Calu3 (cell line): ENCODE measurements around the gene PEX12. TPM values are rescaled to one million over a fixed set of nuclear protein-coding genes. Genes with fewer than 3 reads are reported as not detected.

Source experiments
- BruUV-seq: library from RNA; stranded (reverse); fragments of 400-500 nt; replicated peaks from 2 replicates; lab custom pipeline; 2021; lab: Mats Ljungman, UMichigan
- CTCF ChIA-PET: fragments of 300-600 bp; sonication (Branson Sonifier 250); formaldehyde crosslinking; loops from one replicate; lab custom pipeline; 2022; ENCODE audit warnings: antibody characterized with exemption; lab: Charles Lee
- DNase-seq: peaks from one replicate; pipeline ENCODE4 v3.0.0; 2022
- H3K27ac Mint-ChIP-seq: one replicate; pipeline ENCODE4 v1.8.0; 2022; ENCODE audit warnings: mixed read lengths; ENCODE audit not compliant: unreplicated experiment
- H3K27me3 Mint-ChIP-seq: one replicate; pipeline ENCODE4 v1.8.0; 2022; ENCODE audit warnings: mixed read lengths; ENCODE audit not compliant: unreplicated experiment
- H3K36me3 Mint-ChIP-seq: one replicate; pipeline ENCODE4 v1.8.0; 2022; ENCODE audit warnings: mild to moderate bottlenecking, moderate library complexity, mixed read lengths; ENCODE audit not compliant: insufficient read depth, unreplicated experiment
- H3K4me1 Mint-ChIP-seq: one replicate; pipeline ENCODE4 v1.8.0; 2022; ENCODE audit warnings: mild to moderate bottlenecking, low read depth, mixed read lengths; ENCODE audit not compliant: unreplicated experiment
- H3K4me3 Mint-ChIP-seq: one replicate; pipeline ENCODE4 v1.8.0; 2022; ENCODE audit warnings: mild to moderate bottlenecking, low read depth, moderate library complexity, mixed read lengths; ENCODE audit not compliant: unreplicated experiment
- H3K9me3 Mint-ChIP-seq: one replicate; pipeline ENCODE4 v1.8.0; 2022; ENCODE audit warnings: low read depth, mixed read lengths; ENCODE audit not compliant: unreplicated experiment
- CTCF ChIP-seq: fragments of 200-600 bp; IDR thresholded peaks from one replicate; pipeline ENCODE4 v1.8.0; 2022; ENCODE audit warnings: antibody characterized with exemption; ENCODE audit not compliant: unreplicated experiment
- intact Hi-C: fragments of 100-400 bp; cut with micrococcal nuclease; formaldehyde crosslinking; loops from one replicate; pipeline ENCODE4 v1.10.0; 2022; ENCODE audit not compliant: unreplicated experiment
- total RNA-seq: library from RNA; stranded (reverse); gene quantifications from 2 replicates; pipeline ENCODE4 v1.2.3, GENCODE V29; 2022

PEX12 gene
- total RNA-seq, 1 experiment from 2014 or later, result 3.4 TPM

- Mint-ChIP-seq H3K4me1 (no peaks in the 10 kb centered on the region), H3K27ac (no peak overlapping the region), H3K9me3 (no peaks in the 10 kb centered on the region), H3K4me3 (no peak overlapping the region), H3K27me3 (peaks cover 72% of the 10 kb centered on the region), H3K36me3 (no peaks in the 10 kb centered on the region)
- no TSS peak for BruUV-seq
- no peak for DNase-seq
- intact Hi-C loops, result loop anchor here (2.0 kb wide), 1 partner anchor 191 kb away; no protein-coding TSS in a partner anchor
- CTCF ChIA-PET, result interaction anchor here (1.0 kb wide), 2 partner anchors 23 to 192 kb away, joined by 6 read pairs; partner anchors contain the start of gene PEX12
- no peak for TF ChIP-seq CTCF
Measured at GRCh38 chr17:35555691-35556090, 22.7 kb downstream of the PEX12 start.

- CTCF ChIA-PET, result no interaction called here
- no peaks in the 10 kb centered on the region for H3K4me1 Mint-ChIP-seq
- DNase-seq, result no peak
- no peak overlapping the region for H3K4me3 Mint-ChIP-seq
- intact Hi-C loops, result loop anchor here (2.0 kb wide), 1 partner anchor 192 kb away; no protein-coding TSS in a partner anchor
- no peaks in the 10 kb centered on the region for H3K9me3 Mint-ChIP-seq
- H3K27me3 Mint-ChIP-seq, result peaks cover 74% of the 10 kb centered on the region
- no peak for TF ChIP-seq CTCF
- BruUV-seq, result no TSS peak
- H3K27ac Mint-ChIP-seq, result no peak overlapping the region
- no peaks in the 10 kb centered on the region for H3K36me3 Mint-ChIP-seq
Measured at GRCh38 chr17:35554668-35555067, 23.7 kb downstream of the PEX12 start.

GRCh38 chr17:35553310-35553709 is 25.1 kb downstream of the PEX12 start:
- no peak for DNase-seq
- TF ChIP-seq CTCF, result no peak
- intact Hi-C loops, result no loop called here
- no TSS peak for BruUV-seq
- Mint-ChIP-seq H3K27me3 (peaks cover 74% of the 10 kb centered on the region), H3K36me3 (no peaks in the 10 kb centered on the region), H3K27ac (no peak overlapping the region), H3K4me1 (no peaks in the 10 kb centered on the region), H3K9me3 (no peaks in the 10 kb centered on the region), H3K4me3 (no peak overlapping the region)
- CTCF ChIA-PET, result no interaction called here

- Mint-ChIP-seq H3K27ac (no peak overlapping the region), H3K27me3 (peaks cover 75% of the 10 kb centered on the region), H3K4me3 (no peak overlapping the region), H3K4me1 (no peaks in the 10 kb centered on the region), H3K9me3 (no peaks in the 10 kb centered on the region), H3K36me3 (no peaks in the 10 kb centered on the region)
- no peak for DNase-seq
- CTCF ChIA-PET, result interaction anchor here (1.9 kb wide), 1 partner anchor 10 kb away, joined by 6 read pairs; no protein-coding TSS in a partner anchor
- no TSS peak for BruUV-seq
- intact Hi-C loops, result no loop called here
- no peak for TF ChIP-seq CTCF
Measured at GRCh38 chr17:35548978-35549377, 29.4 kb downstream of the PEX12 start.
